Right lobe of liver (tissue), 6 donors: Measurements from ENCODE around the gene MAFB. TPM values are rescaled to one million over a fixed set of nuclear protein-coding genes. Genes with fewer than 3 reads are reported as not detected.
A peak's percentile ranks its signal among the peaks of the same experiment; 100 is the strongest.

ENCODE experiments used
- ATAC-seq, 4 donors: fragments of 200-7000 bp; cut with Tn5 transposase; one replicate each; pipeline ENCODE4 v1.9.1; 2020; ENCODE audit warnings: mild to moderate bottlenecking in 4 of 4, moderate library complexity in 4 of 4
- DNase-seq, 3 donors: peaks; one replicate each; pipeline ENCODE4 v3.0.0-alpha.2; 2020
- H3K27ac ChIP-seq, 3 donors: fragments of 200-600 bp; one replicate each; pipeline ENCODE4 v1.8.0; 2022
- H3K27me3 ChIP-seq, 2 donors: fragments of 200-600 bp; one replicate each; pipeline ENCODE4 v1.8.0; 2022
- H3K36me3 ChIP-seq, 4 donors: fragments of 200-600 bp; sonication (generic) in 1 of 4; one replicate each; pipeline versions ENCODE4 v1.5.1 to v1.8.0; 2017 to 2022; ENCODE audit warnings: control low read depth in 1 of 4
- H3K4me1 ChIP-seq, 4 donors: fragments of 200-600 bp; sonication (generic) in 1 of 4; one replicate each; pipeline versions ENCODE4 v1.5.1 to v1.8.0; 2017 to 2022; ENCODE audit warnings: control low read depth in 1 of 4
- H3K4me3 ChIP-seq, 3 donors: fragments of 200-600 bp; one replicate each; pipeline ENCODE4 v1.8.0; 2022
- H3K9me3 ChIP-seq, 4 donors: fragments of 200-600 bp; sonication (generic) in 1 of 4; one replicate each; pipeline versions ENCODE4 v1.5.1 to v1.8.0; 2017 to 2022; ENCODE audit warnings: control low read depth in 1 of 4
- CTCF ChIP-seq, 4 donors: fragments of 200-600 bp in 3 of 4; fragments of 450-650 bp in 1 of 4; IDR thresholded peaks; one replicate each; pipeline versions ENCODE4 v1.5.1 to v1.8.0; 2016 to 2022; ENCODE audit warnings: antibody characterized with exemption in 4 of 4, mild to moderate bottlenecking in 2 of 4
- POLR2A ChIP-seq: fragments of 450-650 bp; IDR thresholded peaks from one replicate; pipeline ENCODE4 v1.6.1; 2017; ENCODE audit warnings: antibody characterized with exemption, mild to moderate bottlenecking
- WGBS: methylation state at CpG from one replicate; pipeline ENCODE4 v1.1.6; 2018; ENCODE audit warnings: low coverage, low lambda C conversion rate; ENCODE audit not compliant: insufficient coverage; ENCODE audit errors: missing lambda C conversion rate; 5-methylcytosine and 5-hydroxymethylcytosine counted together
- intact Hi-C, 2 donors: fragments of 100-400 bp; cut with DNase I; formaldehyde crosslinking; loops; one replicate each; pipeline versions ENCODE4 v1.11.2 to v1.14.1; 2022
- total RNA-seq, 6 experiments: library from RNA; depleted of rRNA in 2 of 6; stranded (reverse); fragments of >200 nt in 2 of 6; fragmentation: NEBNext Ultra II Directional in 3 of 6; extraction: Animal tissue kit (Norgen Biotek cat#: 25700) in 3 of 6; gene quantifications; one replicate each; pipeline versions ENCODE4 v1.1.0 to v1.2.4, GENCODE V29; 2016 to 2023
- donor health status: DM: no; HTN: yes; CAD: no.
- donor health status: DM: no; HTN: no; CAD: no.
- donor health status: DM: no; HTN: no; CAD: no.
- donor health status: DM: no; HTN: yes; CAD: no.
- donor health status: DM: no; HTN: yes; CAD: no.

The MAFB gene
- total RNA-seq, 6 experiments from 2014 or later: 16.6 to 32.3 (median 22.5) TPM

GRCh38 chr20:40694246-40694645 is 5.2 kb upstream of the MAFB start:
- WGBS: 74% methylated on average over 3 of the region's 3 CpGs
- H3K27ac ChIP-seq: no peak overlapping the region
- no peak overlapping the region for H3K4me3 ChIP-seq
- DNase-seq: no peak
- H3K27me3 ChIP-seq: no peaks in the 10 kb centered on the region
- ATAC-seq: no peak
- intact Hi-C loops: loop anchor here in 1 of 2 donors (10.0 kb wide), 1 partner anchor 429 kb away; no protein-coding TSS in a partner anchor
- peaks cover 0 to 4% (median 0%) of the 10 kb centered on the region in 4 donors for H3K4me1 ChIP-seq
- H3K9me3 ChIP-seq: no peaks in the 10 kb centered on the region
- no peak for TF ChIP-seq CTCF (IDR thresholded peaks at IDR 0.05)
- TF ChIP-seq POLR2A: no peak
- no peaks in the 10 kb centered on the region for H3K36me3 ChIP-seq

GRCh38 chr20:40692240-40693011 is 3.4 kb upstream of the MAFB start:
- intact Hi-C loops: loop anchor here in 1 of 2 donors (10.0 kb wide), 1 partner anchor 428 kb away; no protein-coding TSS in a partner anchor
- ATAC-seq (no peak), DNase-seq (no peak)
- 54% methylated on average over 13 of the region's 52 CpGs for WGBS
- H3K4me3 ChIP-seq: no peak overlapping the region
- no peak for TF ChIP-seq CTCF (IDR thresholded peaks at IDR 0.05)
- TF ChIP-seq POLR2A: no peak
- H3K4me1 ChIP-seq: peaks cover 0 to 4% (median 0%) of the 10 kb centered on the region in 4 donors
- H3K27me3 ChIP-seq: no peaks in the 10 kb centered on the region
- H3K27ac ChIP-seq: no peak overlapping the region
- H3K9me3 ChIP-seq: no peaks in the 10 kb centered on the region
- H3K36me3 ChIP-seq: no peaks in the 10 kb centered on the region

- intact Hi-C loops: loop anchor here in 1 of 2 donors (10.0 kb wide), 1 partner anchor 427 kb away; no protein-coding TSS in a partner anchor
- Histone ChIP-seq H3K9me3 (no peaks in the 10 kb centered on the region), H3K27ac (no peak overlapping the region), H3K4me3 (no peak overlapping the region), H3K36me3 (no peaks in the 10 kb centered on the region), H3K27me3 (no peaks in the 10 kb centered on the region), H3K4me1 (peaks cover 0 to 4% (median 0%) of the 10 kb centered on the region in 4 donors)
- ATAC-seq (no peak), DNase-seq (no peak)
- TF ChIP-seq CTCF (IDR thresholded peaks at IDR 0.05) (no peak), POLR2A (no peak)
- WGBS: 35% methylated on average over 21 of the region's 29 CpGs
These were observed 2.7 kb upstream of the MAFB start for GRCh38 chr20:40691566-40692239.

- no peak for TF ChIP-seq POLR2A
- no peak for TF ChIP-seq CTCF (IDR thresholded peaks at IDR 0.05)
- H3K27ac ChIP-seq: peak overlapping the region; percentile 89 to 98 (median 96)
- intact Hi-C loops: loop anchor here in 1 of 2 donors (10.0 kb wide), 1 partner anchor 426 kb away; no protein-coding TSS in a partner anchor
- H3K4me3 ChIP-seq: peak overlapping the region; percentile 47 to 80 (median 66)
- DNase-seq: no peak
- no peaks in the 10 kb centered on the region for H3K9me3 ChIP-seq
- H3K4me1 ChIP-seq: peaks cover 0 to 4% (median 0%) of the 10 kb centered on the region in 4 donors
- ATAC-seq: no peak
- no peaks in the 10 kb centered on the region for H3K27me3 ChIP-seq
- WGBS: 22% methylated on average over 32 of the region's 45 CpGs
- no peaks in the 10 kb centered on the region for H3K36me3 ChIP-seq
These were observed 2.0 kb upstream of the MAFB start for GRCh38 chr20:40690836-40691565.
